GM18511 (cell line): ENCODE results near the gene SOX8.

Experiments
- ATAC-seq: cut with Tn5 transposase; IDR thresholded peaks from one replicate; pipeline ENCODE4 v1.9.1; 2021; ENCODE audit warnings: mild to moderate bottlenecking, moderate library complexity; ENCODE audit not compliant: unreplicated experiment

SOX8 gene

DNA sequence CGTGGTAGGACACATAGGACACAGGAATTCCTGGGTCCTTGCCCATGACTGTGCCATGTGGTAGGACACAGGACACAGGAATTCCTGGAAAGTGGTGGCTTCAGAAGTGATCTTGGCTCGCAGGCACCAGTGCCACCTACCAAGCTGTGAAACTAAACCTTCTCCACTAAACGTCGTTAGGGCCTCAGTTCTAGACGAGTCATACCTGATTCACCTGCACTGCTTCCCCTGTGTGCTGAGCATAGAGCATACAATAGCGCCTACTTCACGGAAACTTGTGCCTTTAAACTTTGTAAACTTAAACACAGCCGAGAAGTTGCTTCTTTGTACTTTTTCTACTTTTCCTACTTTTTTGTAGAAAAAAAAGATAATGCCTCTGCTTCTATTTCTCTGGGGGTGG lies 4.8 kb downstream of the SOX8 start:
- no peak for ATAC-seq

DNA sequence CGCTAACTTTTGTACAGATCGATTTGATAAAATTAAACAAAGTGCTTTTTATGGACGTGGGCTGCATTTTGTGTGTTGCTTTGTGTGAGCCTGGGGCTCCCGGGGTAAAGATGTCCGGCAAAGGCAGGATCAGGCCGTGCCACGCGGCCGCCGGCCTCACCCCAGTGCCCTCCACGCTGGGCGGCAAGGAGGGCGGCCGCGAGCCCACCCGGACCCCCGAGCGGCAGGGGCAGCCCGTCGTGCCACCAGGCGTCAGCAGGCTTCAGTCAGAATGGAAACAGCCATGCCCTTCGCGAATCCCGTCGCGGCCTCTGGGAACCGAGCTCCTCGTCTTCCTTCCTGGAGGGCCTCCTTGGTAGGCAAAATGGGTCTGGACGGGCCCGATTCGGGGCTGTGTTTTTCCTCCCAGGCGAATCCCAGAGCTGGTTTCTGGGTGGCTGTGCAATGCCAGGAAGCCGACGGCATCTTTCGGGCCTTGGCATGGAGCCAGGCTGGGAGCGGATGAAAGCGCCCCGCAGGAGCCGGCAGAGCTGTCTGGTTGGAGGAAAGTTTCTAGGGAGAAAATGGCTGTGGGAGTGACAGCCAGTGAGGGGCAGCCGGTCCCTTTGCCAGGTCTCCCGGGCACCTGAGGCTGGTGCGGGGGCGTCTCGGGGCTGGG lies 5.5 kb downstream of the SOX8 start:
- no peak for ATAC-seq

DNA sequence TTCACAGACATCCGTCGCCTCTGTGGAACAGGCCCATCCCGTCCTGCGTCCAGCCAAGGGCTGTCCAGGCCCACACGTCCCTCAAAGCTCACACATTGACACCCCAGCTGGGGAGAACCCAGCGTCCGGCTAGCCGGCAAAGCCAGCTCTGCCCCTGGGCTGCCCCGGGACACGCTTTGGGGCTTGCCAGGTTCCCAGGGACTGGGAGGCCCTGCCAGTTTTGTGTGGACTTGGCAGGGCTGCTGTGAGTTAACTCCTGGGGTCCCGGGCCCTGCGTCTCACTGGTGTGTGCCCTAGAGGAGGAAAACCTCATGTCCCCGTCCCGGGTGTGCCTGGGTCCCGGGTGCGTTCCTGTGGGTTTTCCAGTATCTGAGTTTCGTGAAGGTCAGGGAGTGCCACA lies 6.3 kb downstream of the SOX8 start:
- no peak for ATAC-seq

GRCh38 chr16:988471-989353 lies 7.1 kb downstream of the SOX8 start:
- ATAC-seq = no peak

DNA sequence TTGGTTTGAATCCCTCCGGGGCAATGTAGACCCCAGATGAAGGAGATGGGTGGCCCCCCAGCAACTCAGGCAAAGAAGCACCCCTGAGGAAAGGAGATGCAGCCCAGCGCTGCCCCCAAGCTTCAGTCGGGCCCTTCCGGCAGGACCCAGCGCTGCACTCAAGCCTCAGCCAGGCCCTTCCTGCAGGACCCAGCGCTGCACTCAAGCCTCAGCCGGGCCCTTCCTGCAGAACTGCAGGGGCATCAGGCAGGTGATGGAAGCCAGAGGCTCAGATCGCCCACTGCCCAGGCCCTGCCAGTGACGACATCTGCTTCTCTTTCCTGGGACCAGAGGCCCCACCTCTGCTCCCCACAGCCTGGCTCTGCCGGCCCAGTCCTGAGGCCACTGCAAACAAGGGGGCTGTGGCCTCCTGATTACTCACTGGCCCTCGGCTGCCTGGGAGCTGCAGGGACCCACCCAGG lies 7.8 kb downstream of the SOX8 start:
- ATAC-seq = no peak

DNA sequence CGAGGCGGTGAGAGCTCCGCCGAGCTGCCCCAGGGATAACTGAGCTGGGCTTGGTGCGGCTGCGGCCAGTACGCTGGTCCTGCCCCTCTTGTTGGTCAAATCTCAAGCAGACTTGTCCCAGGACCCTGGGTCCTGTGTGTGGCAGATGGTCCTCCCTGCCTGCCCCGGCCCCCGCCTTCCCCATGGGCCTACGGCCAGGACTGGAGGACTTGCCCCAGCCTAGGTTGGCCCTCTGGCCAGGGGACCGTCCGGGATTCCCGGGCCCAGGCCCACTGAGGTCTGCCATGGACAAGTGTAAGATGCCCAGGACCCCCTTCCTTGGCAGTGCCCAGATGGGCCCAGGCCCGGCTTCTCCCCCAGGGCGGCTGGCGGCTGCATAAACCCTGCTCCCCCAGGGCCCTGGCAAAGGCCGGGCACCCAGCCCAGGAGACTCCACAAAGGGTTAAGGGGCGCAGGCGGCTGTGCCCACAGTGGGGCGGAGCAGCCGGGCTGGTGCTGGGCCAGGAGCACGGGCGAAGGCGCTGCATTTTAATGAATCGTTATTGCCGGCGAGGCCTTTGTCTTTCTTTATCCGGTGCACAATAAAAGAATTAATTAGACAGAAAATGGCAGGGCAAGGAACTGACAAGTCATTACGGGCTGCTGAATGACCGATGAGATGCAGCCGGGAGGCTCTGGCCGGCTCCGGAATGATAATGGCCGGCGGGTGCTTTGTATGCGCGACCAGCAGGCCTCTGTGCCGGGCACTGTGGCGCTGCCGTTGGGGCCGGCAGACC lies 9.1 kb downstream of the SOX8 start:
- ATAC-seq = no peak

GRCh38 chr16:991345-991744 lies 9.8 kb downstream of the SOX8 start:
- no peak for ATAC-seq

- no peak for ATAC-seq
These were observed 10.2 kb downstream of the SOX8 start for GRCh38 chr16:991773-992172.

DNA sequence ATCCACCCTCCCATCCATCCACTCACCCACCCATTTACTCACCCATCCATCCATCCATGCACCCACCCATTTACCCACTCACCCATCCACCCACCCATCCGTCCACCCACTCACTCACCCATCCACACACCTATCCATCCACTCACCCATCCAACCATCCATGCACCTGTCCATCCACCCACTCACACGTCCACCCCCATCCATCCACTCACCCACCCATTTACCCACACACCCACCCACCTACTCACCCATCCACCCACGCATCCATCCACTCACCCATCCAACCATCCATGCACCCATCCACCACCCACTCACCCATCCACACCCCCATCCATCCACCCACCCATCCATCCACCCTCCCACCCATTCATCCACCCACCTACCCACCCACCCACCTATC lies 12.2 kb downstream of the SOX8 start:
- ATAC-seq = no peak

DNA sequence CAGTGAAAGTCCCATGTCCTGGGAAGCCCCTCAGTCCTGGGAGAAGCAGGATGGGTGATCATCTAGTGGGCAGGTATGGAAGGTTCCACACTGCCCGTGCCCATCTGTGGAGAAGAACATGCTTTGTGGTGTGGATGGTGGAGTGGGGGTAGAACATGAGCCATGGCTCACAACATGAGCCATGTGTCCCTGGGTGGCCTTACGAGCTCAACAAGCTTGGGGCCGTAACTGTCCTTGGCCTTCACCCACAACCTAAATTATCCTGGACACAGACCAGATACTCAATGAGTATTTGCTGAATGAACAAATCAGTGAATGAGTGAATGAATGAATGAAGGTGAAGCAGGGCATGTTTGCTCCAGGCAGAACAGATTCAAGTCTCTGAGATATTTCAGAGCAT lies 13.5 kb downstream of the SOX8 start:
- ATAC-seq = no peak

GRCh38 chr16:995783-996182 lies 14.2 kb downstream of the SOX8 start:
- no peak for ATAC-seq

- ATAC-seq = no peak
These were observed 15.1 kb downstream of the SOX8 start for GRCh38 chr16:996681-997080.

GRCh38 chr16:997440-998051 lies 16.0 kb downstream of the SOX8 start:
- no peak for ATAC-seq

- ATAC-seq = no peak
These were observed 16.6 kb downstream of the SOX8 start for GRCh38 chr16:998211-998610.

DNA sequence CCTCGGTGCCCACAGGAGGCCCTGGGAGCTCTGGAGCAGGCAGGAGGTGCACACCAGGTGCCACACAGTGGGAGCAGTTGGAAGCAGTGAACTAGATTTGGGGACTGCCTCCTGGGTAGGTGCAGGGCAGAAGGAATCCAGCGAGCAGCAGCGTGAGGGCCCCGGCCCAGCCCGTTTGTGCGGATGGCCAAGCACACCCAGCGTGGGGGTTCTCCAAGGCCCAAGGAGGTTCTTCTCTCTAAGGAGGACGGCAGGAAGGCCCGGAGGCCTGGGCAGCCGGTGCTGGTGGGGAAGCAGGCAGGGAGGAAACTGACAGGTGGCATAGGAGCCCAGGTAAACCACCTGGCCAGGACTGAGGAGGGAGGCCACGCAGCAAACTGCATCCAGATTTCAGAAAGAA lies 17.0 kb downstream of the SOX8 start:
- ATAC-seq = no peak

GRCh38 chr16:999677-1000076 lies 18.1 kb downstream of the SOX8 start:
- ATAC-seq = no peak

- no peak for ATAC-seq
These were observed 19.0 kb downstream of the SOX8 start for GRCh38 chr16:1000608-1001007.

GRCh38 chr16:1001096-1001495 lies 19.5 kb downstream of the SOX8 start:
- ATAC-seq = no peak

- no peak for ATAC-seq
These were observed 21.0 kb downstream of the SOX8 start for GRCh38 chr16:1002399-1003166.
